Heart left ventricle (tissue), 16 donors: ENCODE measurements around the gene WDPCP. TPM values are rescaled to one million over a fixed set of nuclear protein-coding genes. Genes with fewer than 3 reads are reported as not detected.
"Not testable (repeated sequence)": the region's sequence is repeated elsewhere in the genome, so short reads cannot be mapped to it uniquely, and the experiment has no call there.

Source experiments
- ATAC-seq, 4 donors: fragments of 200-7000 bp; cut with Tn5 transposase; one replicate each; pipeline ENCODE4 v1.9.1; 2020 to 2022; ENCODE audit warnings: moderate library complexity in 4 of 4, mild to moderate bottlenecking in 3 of 4, moderate number of reproducible peaks in 1 of 4
- DNase-seq, 5 donors: peaks; one replicate each; pipeline ENCODE4 v3.0.0-alpha.2; 2020
- H3K27ac ChIP-seq, 12 donors: fragments of 200-600 bp; sonication (generic) in 4 of 12; one replicate each; pipeline versions ENCODE4 v1.5.0 to v1.8.0; 2016 to 2022; ENCODE audit warnings: mild to moderate bottlenecking in 2 of 12
- H3K27me3 ChIP-seq, 9 donors: fragments of 200-600 bp; sonication (generic) in 2 of 9; one replicate each; pipeline versions ENCODE4 v1.5.1 to v1.8.0; 2016 to 2022; ENCODE audit warnings: mild to moderate bottlenecking in 3 of 9
- H3K36me3 ChIP-seq, 9 donors: fragments of 200-600 bp; sonication (generic) in 2 of 9; one replicate each; pipeline versions ENCODE4 v1.5.0 to v1.8.0; 2018 to 2022; ENCODE audit warnings: mild to moderate bottlenecking in 2 of 9
- H3K4me1 ChIP-seq, 12 donors: fragments of 200-600 bp; sonication (generic) in 4 of 12; one replicate each; pipeline versions ENCODE4 v1.5.0 to v1.8.0; 2016 to 2022; ENCODE audit warnings: mild to moderate bottlenecking in 3 of 12
- H3K4me3 ChIP-seq, 12 donors: fragments of 200-600 bp; sonication (generic) in 4 of 12; one replicate each; pipeline versions ENCODE4 v1.5.0 to v1.8.0; 2017 to 2022; ENCODE audit warnings: mild to moderate bottlenecking in 9 of 12, moderate library complexity in 4 of 12
- H3K9me3 ChIP-seq, 12 donors: fragments of 200-600 bp; sonication (generic) in 4 of 12; one replicate each; pipeline versions ENCODE4 v1.5.0 to v1.8.0; 2016 to 2022; ENCODE audit warnings: mild to moderate bottlenecking in 1 of 12
- POLR2A ChIP-seq, 2 donors: fragments of 450-650 bp; IDR thresholded peaks; one replicate each; pipeline ENCODE4 v1.6.1; 2017; ENCODE audit warnings: antibody characterized with exemption in 2 of 2, mild to moderate bottlenecking in 2 of 2, moderate library complexity in 2 of 2
- WGBS, 4 donors: extraction: QIAGEN DNeasy Blood & Tissue Kit in 2 of 4; methylation state at CpG; one replicate each; pipeline versions ENCODE4 v1.1.5 to v1.1.7; 2013 to 2018; 5-methylcytosine and 5-hydroxymethylcytosine counted together
- intact Hi-C, 10 donors: fragments of 100-400 bp; cut with DNase I; formaldehyde crosslinking; loops; one replicate each; pipeline versions ENCODE4 v1.11.1 to v1.14.2; 2022
- polyA plus RNA-seq, 2 donors: library from polyadenylated mRNA; stranded (reverse); fragments of 200-250 nt; gene quantifications; one replicate each; pipeline ENCODE4 v1.2.3, GENCODE V29; 2013
- total RNA-seq, 9 donors: library from RNA; depleted of rRNA in 2 of 9; stranded (reverse); fragments of >200 nt in 2 of 9; fragmentation: NEBNext Ultra II Directional in 3 of 9; extraction: Animal tissue kit (Norgen Biotek cat#: 25700) in 3 of 9; gene quantifications; one replicate each; pipeline versions ENCODE4 v1.1.0 to v1.2.4, GENCODE V29; 2016 to 2023
- TF ChIP-seq, protein P1 (sequence below), 12 donors: fragments of 200-600 bp; sonication (generic) in 4 of 12; IDR thresholded peaks; one replicate each; pipeline versions ENCODE4 v1.5.0 to v1.8.0; 2018 to 2022; ENCODE audit warnings: antibody characterized with exemption in 12 of 12, mild to moderate bottlenecking in 5 of 12
- donor health status: ischemic (EF 13 %, LVEDD 7.1; RV severe dilation, severe dysfunction).
- donor health status: healthy with polysubstance abuse.
- donor health status: DM: no; HTN: yes; CAD: no.
- donor health status: DM: no; HTN: no; CAD: no.
- donor health status: ischemic (EF 25% LVEDD 6.9; RV normal size, moderate dysfunction).
- donor health status: ischemic (EF 25% LVEDD 5.7; RV mildly dilated, moderate dysfunction).
- donor health status: healthy.
- donor health status: DM: yes; HTN: yes; CAD: no.
- donor health status: ischemic (EF 35%, LVEDD 5.7; RV mildly dilated, moderate dysfunction).
- donor health status: nonischemic (EF 11% LVEDD 7.7; RV severe dilation, severe dysfunction).
- donor health status: DM: yes; HTN: yes; CAD: no.
- donor health status: PGD.
- donor health status: ischemic (EF 29% LVEDD 5.4; RV normal size, mild dysfunction).
- donor health status: nonischemic (EF 23%, LVEDD 6.1; RV moderate dilation, normal function).

The WDPCP gene
- total and polyA plus RNA-seq, 11 donors: 3.2 to 32.2 (median 16.5) TPM

DNA sequence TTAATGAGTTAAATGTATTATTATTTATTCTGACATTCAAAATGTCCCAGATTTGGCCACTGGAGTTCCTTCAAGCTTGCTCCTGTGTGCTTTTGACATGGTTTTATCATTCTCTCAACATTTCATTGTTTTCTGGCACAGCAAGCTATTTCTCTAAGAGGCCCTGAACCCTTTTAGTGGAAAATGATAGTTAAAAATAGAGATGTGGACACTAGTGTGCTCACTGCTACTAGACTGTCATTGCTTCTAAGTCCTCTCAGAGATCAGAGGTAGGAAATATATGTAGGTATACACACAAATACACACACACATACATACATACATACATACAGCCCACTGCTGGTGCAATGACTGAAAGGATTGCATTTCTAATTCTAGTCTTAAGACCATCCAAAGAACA lies 25.5 kb downstream of the WDPCP start:
- TF ChIP-seq, protein P1, sequence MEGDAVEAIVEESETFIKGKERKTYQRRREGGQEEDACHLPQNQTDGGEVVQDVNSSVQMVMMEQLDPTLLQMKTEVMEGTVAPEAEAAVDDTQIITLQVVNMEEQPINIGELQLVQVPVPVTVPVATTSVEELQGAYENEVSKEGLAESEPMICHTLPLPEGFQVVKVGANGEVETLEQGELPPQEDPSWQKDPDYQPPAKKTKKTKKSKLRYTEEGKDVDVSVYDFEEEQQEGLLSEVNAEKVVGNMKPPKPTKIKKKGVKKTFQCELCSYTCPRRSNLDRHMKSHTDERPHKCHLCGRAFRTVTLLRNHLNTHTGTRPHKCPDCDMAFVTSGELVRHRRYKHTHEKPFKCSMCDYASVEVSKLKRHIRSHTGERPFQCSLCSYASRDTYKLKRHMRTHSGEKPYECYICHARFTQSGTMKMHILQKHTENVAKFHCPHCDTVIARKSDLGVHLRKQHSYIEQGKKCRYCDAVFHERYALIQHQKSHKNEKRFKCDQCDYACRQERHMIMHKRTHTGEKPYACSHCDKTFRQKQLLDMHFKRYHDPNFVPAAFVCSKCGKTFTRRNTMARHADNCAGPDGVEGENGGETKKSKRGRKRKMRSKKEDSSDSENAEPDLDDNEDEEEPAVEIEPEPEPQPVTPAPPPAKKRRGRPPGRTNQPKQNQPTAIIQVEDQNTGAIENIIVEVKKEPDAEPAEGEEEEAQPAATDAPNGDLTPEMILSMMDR (IDR thresholded peaks at IDR 0.05): no peak
- TF ChIP-seq POLR2A (IDR thresholded peaks at IDR 0.05): no peak
- DNase-seq (no peak), ATAC-seq (peak; percentile 47 to 70 (median 59))
- Histone ChIP-seq H3K27me3 (no peaks in the 10 kb centered on the region), H3K4me1 (peaks cover 0 to 20% (median 0%) of the 10 kb centered on the region in 12 donors), H3K9me3 (peaks cover 0 to 60% (median 5%) of the 10 kb centered on the region in 12 donors), H3K36me3 (peaks cover 0 to 10% (median 0%) of the 10 kb centered on the region in 9 donors), H3K27ac (peak overlapping the region in 4 of 12 donors; percentile 8 to 38 (median 22)), H3K4me3 (no peak overlapping the region)
- intact Hi-C loops: no loop called here

GRCh38 chr2:63558922-63559321 lies 29.4 kb downstream of the WDPCP start:
- DNase-seq, ATAC-seq, H3K27me3 ChIP-seq, H3K36me3 ChIP-seq, intact Hi-C loops, H3K27ac ChIP-seq, H3K4me3 ChIP-seq: not testable (repeated sequence)
- peaks cover 0 to 57% (median 12%) of the 10 kb centered on the region in 12 donors for H3K9me3 ChIP-seq
- WGBS, 4 donors: 57 to 87% (median 63%) methylated on average over 3 of the region's 3 CpGs
- H3K4me1 ChIP-seq: peaks cover 0 to 17% (median 0%) of the 10 kb centered on the region in 12 donors

GRCh38 chr2:63557819-63558218 lies 30.5 kb downstream of the WDPCP start:
- H3K4me1 ChIP-seq, DNase-seq, H3K27me3 ChIP-seq, H3K36me3 ChIP-seq, ATAC-seq, H3K27ac ChIP-seq, intact Hi-C loops, H3K4me3 ChIP-seq: not testable (repeated sequence)
- peaks cover 0 to 57% (median 12%) of the 10 kb centered on the region in 12 donors for H3K9me3 ChIP-seq

DNA sequence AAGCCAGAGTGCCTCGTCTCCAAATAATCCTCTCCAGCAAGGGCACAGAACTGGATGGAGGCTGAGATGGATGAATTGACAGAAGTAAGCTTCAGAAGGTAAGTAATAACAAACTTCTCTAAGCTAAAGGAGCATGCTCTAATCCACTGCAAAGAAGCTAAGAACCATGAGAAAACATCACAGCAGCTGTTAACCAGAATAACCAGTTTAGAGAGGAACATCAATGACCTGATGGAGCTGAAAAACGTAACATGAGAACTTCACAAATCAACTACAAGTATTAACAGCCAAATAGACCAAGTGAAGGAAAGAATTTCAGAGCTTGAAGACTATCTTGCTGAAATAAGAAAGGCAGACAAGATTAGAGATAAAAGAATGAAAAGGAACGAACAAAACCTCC lies 32.3 kb downstream of the WDPCP start:
- TF ChIP-seq POLR2A (IDR thresholded peaks at IDR 0.05): no peak
- TF ChIP-seq, protein P1 (IDR thresholded peaks at IDR 0.05): no peak

GRCh38 chr2:63555299-63555698 lies 33.0 kb downstream of the WDPCP start:
- Histone ChIP-seq H3K4me1 (peaks cover 0 to 13% (median 0%) of the 10 kb centered on the region in 12 donors), H3K27me3 (no peaks in the 10 kb centered on the region), H3K36me3 (peaks cover 0 to 8% (median 0%) of the 10 kb centered on the region in 9 donors), H3K4me3 (no peak overlapping the region), H3K9me3 (peaks cover 0 to 51% (median 12%) of the 10 kb centered on the region in 12 donors), H3K27ac (no peak overlapping the region)
- WGBS, 4 donors: 84 to 100% (median 98%) methylated on average over 5 to 7 of the region's 7 CpGs
- ATAC-seq (peak in 1 of 4 donors; percentile 15), DNase-seq (no peak)
- no peak for TF ChIP-seq POLR2A (IDR thresholded peaks at IDR 0.05)
- TF ChIP-seq, protein P1 (IDR thresholded peaks at IDR 0.05): no peak
- intact Hi-C loops: no loop called here

More for the DNA sequence above, 32.3 kb downstream of the WDPCP start:
- no peaks in the 10 kb centered on the region for H3K27me3 ChIP-seq
- peaks cover 0 to 55% (median 12%) of the 10 kb centered on the region in 12 donors for H3K9me3 ChIP-seq
- WGBS, 4 donors: 92 to 96% (median 95%) methylated on average over 3 of the region's 3 CpGs
- H3K4me1 ChIP-seq: peaks cover 0 to 13% (median 0%) of the 10 kb centered on the region in 12 donors
- intact Hi-C loops: no loop called here
- peaks cover 0 to 8% (median 0%) of the 10 kb centered on the region in 9 donors for H3K36me3 ChIP-seq
- H3K27ac ChIP-seq: no peak overlapping the region
- ATAC-seq (no peak), DNase-seq (no peak)
- no peak overlapping the region for H3K4me3 ChIP-seq
